HEK293 (cell line): ENCODE data around the gene OR7A17.

Experiments
- CTCF ChIA-PET: fragments of 350-600 bp; formaldehyde crosslinking; extraction: SDS; loops from one replicate; lab custom pipeline; 2021; ENCODE audit warnings: antibody characterized with exemption; lab: Yijun Ruan, JAX
- POLR2A ChIA-PET: fragments of 300-600 bp; formaldehyde crosslinking; extraction: SDS; loops from one replicate; lab custom pipeline; 2020; ENCODE audit warnings: antibody characterized with exemption, inconsistent platforms; lab: Yijun Ruan, JAX
- H3K27ac ChIP-seq: fragments of 200-500 bp; sonication (Bioruptor generic); 2 replicates; pipeline ENCODE4 v1.5.1; 2014; ENCODE audit warnings: low read depth, low read length, control low read depth, inconsistent platforms; ENCODE audit errors: extremely low read depth
- H3K36me3 ChIP-seq, 2 experiments: fragments of 200-500 bp in 1 of 2; sonication (Bioruptor generic) in 1 of 2; 1 replicate in 1 of 2; 2 replicates in 1 of 2; pipeline ENCODE4 v1.5.1; 2014 to 2017; ENCODE audit warnings: inconsistent platforms in 2 of 2, low read length in 2 of 2; ENCODE audit not compliant: control insufficient read depth in 2 of 2, insufficient read depth in 1 of 2
- H3K4me1 ChIP-seq: fragments of 200-500 bp; sonication (Bioruptor generic); 2 replicates; pipeline ENCODE4 v1.5.1; 2014; ENCODE audit warnings: mild to moderate bottlenecking, low read length, inconsistent platforms; ENCODE audit not compliant: control insufficient read depth, insufficient read depth
- H3K4me3 ChIP-seq: 2 replicates; pipeline ENCODE4 v1.5.1; 2011; ENCODE audit warnings: low read depth, mild to moderate bottlenecking, control low read depth, low read length, moderate library complexity
- H3K9me3 ChIP-seq: fragments of 200-500 bp; sonication (Bioruptor generic); 2 replicates; pipeline ENCODE4 v1.5.1; 2014; ENCODE audit warnings: low read depth, low read length, inconsistent platforms; ENCODE audit not compliant: control insufficient read depth, insufficient read depth
- ELK4 ChIP-seq: IDR thresholded peaks from 2 replicates; pipeline ENCODE4 v1.6.1; 2011; ENCODE audit warnings: mild to moderate bottlenecking, low read depth, low read length, borderline replicate concordance
- IKZF3 ChIP-seq: fragments of 450-650 bp; IDR thresholded peaks from 2 replicates; pipeline ENCODE4 v1.5.0; 2018; ENCODE audit warnings: missing biosample characterization, mild to moderate bottlenecking, missing genetic modification characterization, moderate library complexity
- INSM2 ChIP-seq: fragments of 450-650 bp; formaldehyde crosslinking; IDR thresholded peaks from 2 replicates; pipeline ENCODE4 v1.5.1; 2016; ENCODE audit warnings: missing biosample characterization, missing genetic modification characterization
- KLF10 ChIP-seq: fragments of 450-650 bp; IDR thresholded peaks from 2 replicates; pipeline ENCODE4 v1.5.1; 2018; ENCODE audit warnings: missing biosample characterization, mild to moderate bottlenecking, missing genetic modification characterization
- SCRT1 ChIP-seq: fragments of 450-650 bp; formaldehyde crosslinking; IDR thresholded peaks from 2 replicates; pipeline ENCODE4 v1.5.1; 2016; ENCODE audit warnings: missing biosample characterization, missing genetic modification characterization, borderline replicate concordance
- ZBTB17 ChIP-seq: fragments of 450-650 bp; formaldehyde crosslinking; IDR thresholded peaks from 2 replicates; pipeline ENCODE4 v1.5.1; 2016; ENCODE audit warnings: missing biosample characterization, missing genetic modification characterization
- ZNF112 ChIP-seq: fragments of 450-650 bp; formaldehyde crosslinking; IDR thresholded peaks from 2 replicates; pipeline ENCODE4 v1.5.0; 2017; ENCODE audit warnings: missing biosample characterization, missing genetic modification characterization
- ZNF114 ChIP-seq: fragments of 450-650 bp; formaldehyde crosslinking; IDR thresholded peaks from 2 replicates; pipeline ENCODE4 v1.5.0; 2017; ENCODE audit warnings: missing biosample characterization, missing genetic modification characterization
- ZNF18 ChIP-seq: fragments of 450-650 bp; formaldehyde crosslinking; IDR thresholded peaks from 2 replicates; pipeline ENCODE4 v1.5.1; 2016; ENCODE audit warnings: missing biosample characterization, missing genetic modification characterization
- ZNF221 ChIP-seq: fragments of 450-650 bp; formaldehyde crosslinking; IDR thresholded peaks from 2 replicates; pipeline ENCODE4 v1.5.1; 2017; ENCODE audit warnings: missing biosample characterization, missing genetic modification characterization, borderline replicate concordance
- ZNF23 ChIP-seq: fragments of 450-650 bp; formaldehyde crosslinking; IDR thresholded peaks from 2 replicates; pipeline ENCODE4 v1.5.1; 2016; ENCODE audit warnings: missing biosample characterization, missing genetic modification characterization, borderline replicate concordance
- ZNF280C ChIP-seq: fragments of 450-650 bp; formaldehyde crosslinking; IDR thresholded peaks from 2 replicates; pipeline ENCODE4 v1.5.1; 2016; ENCODE audit warnings: missing biosample characterization, missing genetic modification characterization
- ZNF341 ChIP-seq: fragments of 450-650 bp; formaldehyde crosslinking; IDR thresholded peaks from 2 replicates; pipeline ENCODE4; 2016; ENCODE audit warnings: low read depth, missing biosample characterization, missing genetic modification characterization
- ZNF404 ChIP-seq: fragments of 450-650 bp; formaldehyde crosslinking; IDR thresholded peaks from 2 replicates; pipeline ENCODE4 v1.5.1; 2017; ENCODE audit warnings: missing biosample characterization, missing genetic modification characterization
- ZNF645 ChIP-seq: fragments of 450-650 bp; formaldehyde crosslinking; IDR thresholded peaks from 2 replicates; pipeline ENCODE4; 2016; ENCODE audit warnings: missing biosample characterization, missing genetic modification characterization
- ZNF791 ChIP-seq: fragments of 450-650 bp; formaldehyde crosslinking; IDR thresholded peaks from 2 replicates; pipeline ENCODE4 v1.5.1; 2016; ENCODE audit warnings: missing biosample characterization, missing genetic modification characterization
- ZSCAN4 ChIP-seq: fragments of 450-650 bp; formaldehyde crosslinking; IDR thresholded peaks from 2 replicates; pipeline ENCODE4 v1.5.1; 2017; ENCODE audit warnings: missing biosample characterization, missing genetic modification characterization

OR7A17 gene

GRCh38 chr19:14933506-14933905 is 47.6 kb upstream of the OR7A17 start (continued):
- no peak for TF ChIP-seq ELK4
- no peak for TF ChIP-seq IKZF3
- TF ChIP-seq KLF10 = no peak
- no peak for TF ChIP-seq ZNF645 (tag by site-specific recombination)
- no peak for TF ChIP-seq ZNF114 (tag by site-specific recombination)

- CTCF ChIA-PET = interaction anchor here (0.6 kb wide), 1 partner anchor 30 kb away, joined by 3 read pairs; no protein-coding TSS in a partner anchor
- no peak for TF ChIP-seq ZNF221 (tag by site-specific recombination)
- TF ChIP-seq ZBTB17 (tag by site-specific recombination) = peak; percentile 16; the same call in 1 of the 2 replicates
- TF ChIP-seq INSM2 (tag by site-specific recombination) = no peak
- no peak for TF ChIP-seq ZNF341 (tag by site-specific recombination)
- Histone ChIP-seq H3K4me1 (no peaks in the 10 kb centered on the region), H3K27ac (no peak overlapping the region), H3K9me3 (no peaks in the 10 kb centered on the region; the same call in 1 of the 2 replicates), H3K4me3 (no peak overlapping the region), H3K36me3 (no peaks in the 10 kb centered on the region)
- POLR2A ChIA-PET = no interaction called here
Observed at GRCh38 chr19:14916848-14917247, 30.9 kb upstream of the OR7A17 start.

GRCh38 chr19:14915116-14915515 is 29.2 kb upstream of the OR7A17 start:
- no peaks in the 10 kb centered on the region for H3K4me1 ChIP-seq
- CTCF ChIA-PET = no interaction called here
- POLR2A ChIA-PET = no interaction called here
- H3K27ac ChIP-seq = no peak overlapping the region
- no peaks in the 10 kb centered on the region for H3K36me3 ChIP-seq
- no peak for TF ChIP-seq ZNF18 (tag by site-specific recombination)
- TF ChIP-seq, all 188 proteins: peak for 0
- Histone ChIP-seq H3K4me3 (no peak overlapping the region), H3K9me3 (no peaks in the 10 kb centered on the region; the same call in 1 of the 2 replicates)

- ChIA-PET CTCF (no interaction called here), POLR2A (no interaction called here)
- H3K9me3 ChIP-seq = no peaks in the 10 kb centered on the region
- no peak overlapping the region for H3K4me3 ChIP-seq
- no peaks in the 10 kb centered on the region for H3K36me3 ChIP-seq
- H3K27ac ChIP-seq = no peak overlapping the region
- no peaks in the 10 kb centered on the region for H3K4me1 ChIP-seq
- TF ChIP-seq SCRT1 = no peak
- TF ChIP-seq ZNF112 (tag by site-specific recombination) = no peak
- no peak for TF ChIP-seq ZNF404 (tag by site-specific recombination)
- no peak for TF ChIP-seq ZSCAN4
- TF ChIP-seq ZNF791 (tag by site-specific recombination) = no peak
- TF ChIP-seq ZNF280C (tag by site-specific recombination) = no peak
- TF ChIP-seq ZNF23 (tag by site-specific recombination) = no peak
Observed at GRCh38 chr19:14906711-14907110, 20.8 kb upstream of the OR7A17 start.
